Measurements from ENCODE around the gene SGSM2. TPM values are rescaled to one million over a fixed set of nuclear protein-coding genes. Genes with fewer than 3 reads are reported as not detected.

SGSM2 gene
- total and polyA plus RNA-seq, 2 of the 13 experiments (the other 11 are each of a cell fraction or from before 2014, with no cell fraction given) = 30.4 to 51.3 TPM

DNA sequence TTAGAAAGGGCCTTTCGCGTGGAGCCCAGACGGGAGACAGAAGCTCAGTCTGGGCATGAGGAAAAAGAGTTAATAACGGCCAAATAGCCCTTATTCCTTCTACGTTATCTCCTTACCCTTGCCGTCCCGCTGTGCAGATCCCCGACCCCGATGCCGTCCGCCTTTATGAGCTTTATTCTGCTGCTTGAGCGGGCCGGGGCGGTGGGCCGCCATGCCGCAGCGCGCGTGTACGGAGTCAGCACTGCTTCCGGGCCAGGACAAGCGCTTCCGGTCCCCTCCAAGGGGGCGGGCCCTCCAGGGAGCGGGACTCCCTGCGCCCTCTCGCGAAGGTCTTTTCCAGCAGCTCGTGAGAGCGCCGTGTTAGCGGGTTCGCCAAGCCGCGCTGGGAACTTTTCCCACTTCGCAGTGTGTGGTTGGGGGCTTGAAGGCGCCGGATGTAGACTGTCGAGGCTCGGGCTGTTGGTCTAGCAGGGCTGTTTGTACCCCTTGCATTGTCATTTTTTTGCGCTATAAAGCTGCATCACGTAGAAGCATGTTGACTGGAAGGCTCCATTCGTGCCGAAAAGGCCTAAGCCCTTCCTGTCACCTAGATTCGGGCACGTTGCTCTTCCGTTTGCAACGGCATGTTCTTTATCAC lies 968 bp upstream of the SGSM2 start, which contains the start of gene TSR1 (continued):
- TF ChIP-seq ZNF652 (CRISPR knock-in tag; IDR thresholded peaks at IDR 0.05; ENCODE audit: borderline replicate concordance, low read depth) (no peak), TRAFD1 (CRISPR knock-in tag; IDR thresholded peaks at IDR 0.05; ENCODE audit: borderline replicate concordance) (no peak), NFRKB (IDR thresholded peaks at IDR 0.05) (no peak), ZNF160 (CRISPR knock-in tag; IDR thresholded peaks at IDR 0.05) (no peak), ZNF484 (CRISPR knock-in tag; IDR thresholded peaks at IDR 0.05; ENCODE audit: borderline replicate concordance, low read depth) (no peak), ZNF235 (CRISPR knock-in tag; IDR thresholded peaks at IDR 0.05; ENCODE audit: borderline replicate concordance) (no peak), ZNF550 (CRISPR knock-in tag; IDR thresholded peaks at IDR 0.05; ENCODE audit: borderline replicate concordance) (no peak), ZNF839 (CRISPR knock-in tag; IDR thresholded peaks at IDR 0.05; ENCODE audit: borderline replicate concordance) (peak; percentile 70; the same call in 1 of the 2 replicates), SNRNP70 (IDR thresholded peaks at IDR 0.05; ENCODE audit: low read depth, low read length) (no peak), NFE2L2 (IDR thresholded peaks at IDR 0.05; ENCODE audit: low read length) (no peak), SRF (IDR thresholded peaks at IDR 0.05; ENCODE audit: low read depth, low read length) (no peak), NCOA5 (CRISPR knock-in tag; IDR thresholded peaks at IDR 0.05) (no peak), ZNF124 (CRISPR knock-in tag; IDR thresholded peaks at IDR 0.05) (peak; percentile 27; the same call in 1 of the 2 replicates), MATR3 (CRISPR knock-in tag; IDR thresholded peaks at IDR 0.05) (no peak), ZNF776 (CRISPR knock-in tag; IDR thresholded peaks at IDR 0.05) (peak; percentile 77), FOXO1 (CRISPR knock-in tag; IDR thresholded peaks at IDR 0.05) (no peak), ZSCAN22 (CRISPR knock-in tag; IDR thresholded peaks at IDR 0.05) (0 out of 2 replicates have a peak, but pooled peaks have one; percentile 39)
- TF ChIP-seq, protein P1, sequence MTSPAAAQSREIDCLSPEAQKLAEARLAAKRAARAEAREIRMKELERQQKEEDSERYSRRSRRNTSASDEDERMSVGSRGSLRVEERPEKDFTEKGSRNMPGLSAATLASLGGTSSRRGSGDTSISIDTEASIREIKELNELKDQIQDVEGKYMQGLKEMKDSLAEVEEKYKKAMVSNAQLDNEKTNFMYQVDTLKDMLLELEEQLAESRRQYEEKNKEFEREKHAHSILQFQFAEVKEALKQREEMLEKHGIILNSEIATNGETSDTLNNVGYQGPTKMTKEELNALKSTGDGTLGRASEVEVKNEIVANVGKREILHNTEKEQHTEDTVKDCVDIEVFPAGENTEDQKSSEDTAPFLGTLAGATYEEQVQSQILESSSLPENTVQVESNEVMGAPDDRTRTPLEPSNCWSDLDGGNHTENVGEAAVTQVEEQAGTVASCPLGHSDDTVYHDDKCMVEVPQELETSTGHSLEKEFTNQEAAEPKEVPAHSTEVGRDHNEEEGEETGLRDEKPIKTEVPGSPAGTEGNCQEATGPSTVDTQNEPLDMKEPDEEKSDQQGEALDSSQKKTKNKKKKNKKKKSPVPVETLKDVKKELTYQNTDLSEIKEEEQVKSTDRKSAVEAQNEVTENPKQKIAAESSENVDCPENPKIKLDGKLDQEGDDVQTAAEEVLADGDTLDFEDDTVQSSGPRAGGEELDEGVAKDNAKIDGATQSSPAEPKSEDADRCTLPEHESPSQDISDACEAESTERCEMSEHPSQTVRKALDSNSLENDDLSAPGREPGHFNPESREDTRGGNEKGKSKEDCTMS (CRISPR knock-in tag; conservative IDR thresholded peaks at IDR 0.05) = no peak; the same call in 1 of the 2 replicates
- TF ChIP-seq, protein P2, sequence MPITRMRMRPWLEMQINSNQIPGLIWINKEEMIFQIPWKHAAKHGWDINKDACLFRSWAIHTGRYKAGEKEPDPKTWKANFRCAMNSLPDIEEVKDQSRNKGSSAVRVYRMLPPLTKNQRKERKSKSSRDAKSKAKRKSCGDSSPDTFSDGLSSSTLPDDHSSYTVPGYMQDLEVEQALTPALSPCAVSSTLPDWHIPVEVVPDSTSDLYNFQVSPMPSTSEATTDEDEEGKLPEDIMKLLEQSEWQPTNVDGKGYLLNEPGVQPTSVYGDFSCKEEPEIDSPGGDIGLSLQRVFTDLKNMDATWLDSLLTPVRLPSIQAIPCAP (CRISPR knock-in tag; IDR thresholded peaks at IDR 0.05; ENCODE audit: low read depth) = no peak
- TF ChIP-seq, protein P3, sequence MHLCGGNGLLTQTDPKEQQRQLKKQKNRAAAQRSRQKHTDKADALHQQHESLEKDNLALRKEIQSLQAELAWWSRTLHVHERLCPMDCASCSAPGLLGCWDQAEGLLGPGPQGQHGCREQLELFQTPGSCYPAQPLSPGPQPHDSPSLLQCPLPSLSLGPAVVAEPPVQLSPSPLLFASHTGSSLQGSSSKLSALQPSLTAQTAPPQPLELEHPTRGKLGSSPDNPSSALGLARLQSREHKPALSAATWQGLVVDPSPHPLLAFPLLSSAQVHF (CRISPR knock-in tag; IDR thresholded peaks at IDR 0.05) = peak; percentile 46; the same call in 1 of the 2 replicates
- TF ChIP-seq, protein P4, sequence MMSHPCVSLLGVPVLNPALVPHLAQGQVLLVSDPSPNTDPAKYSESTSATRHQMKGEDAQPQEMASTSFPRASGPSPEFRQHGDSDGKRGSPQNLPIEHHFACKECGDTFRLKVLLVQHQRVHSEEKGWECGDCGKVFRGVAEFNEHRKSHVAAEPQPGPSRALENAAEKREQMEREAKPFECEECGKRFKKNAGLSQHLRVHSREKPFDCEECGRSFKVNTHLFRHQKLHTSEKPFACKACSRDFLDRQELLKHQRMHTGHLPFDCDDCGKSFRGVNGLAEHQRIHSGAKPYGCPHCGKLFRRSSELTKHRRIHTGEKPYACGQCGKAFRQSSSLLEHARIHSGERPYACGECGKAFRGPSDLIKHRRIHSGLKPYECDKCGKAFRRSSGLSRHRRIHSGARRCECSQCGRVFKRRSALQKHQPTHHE (CRISPR knock-in tag; IDR thresholded peaks at IDR 0.05; ENCODE audit: borderline replicate concordance) = peak; percentile 58; the same call in 1 of the 2 replicates
- TF ChIP-seq, protein P5, sequence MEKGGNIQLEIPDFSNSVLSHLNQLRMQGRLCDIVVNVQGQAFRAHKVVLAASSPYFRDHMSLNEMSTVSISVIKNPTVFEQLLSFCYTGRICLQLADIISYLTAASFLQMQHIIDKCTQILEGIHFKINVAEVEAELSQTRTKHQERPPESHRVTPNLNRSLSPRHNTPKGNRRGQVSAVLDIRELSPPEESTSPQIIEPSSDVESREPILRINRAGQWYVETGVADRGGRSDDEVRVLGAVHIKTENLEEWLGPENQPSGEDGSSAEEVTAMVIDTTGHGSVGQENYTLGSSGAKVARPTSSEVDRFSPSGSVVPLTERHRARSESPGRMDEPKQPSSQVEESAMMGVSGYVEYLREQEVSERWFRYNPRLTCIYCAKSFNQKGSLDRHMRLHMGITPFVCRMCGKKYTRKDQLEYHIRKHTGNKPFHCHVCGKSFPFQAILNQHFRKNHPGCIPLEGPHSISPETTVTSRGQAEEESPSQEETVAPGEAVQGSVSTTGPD (CRISPR knock-in tag; IDR thresholded peaks at IDR 0.05) = no peak

Data from HepG2 (cell line).